Mesenchymal stem cell (in vitro differentiated cells and primary cell): ENCODE measurements around the gene NOM1.

Source experiments
- DNase-seq: peaks from one replicate; pipeline ENCODE4 v3.0.0-alpha.2; 2013
- H2AFZ ChIP-seq: one replicate; pipeline ENCODE4 v1.6.1; 2013; ENCODE audit warnings: low read depth, mild to moderate bottlenecking, control low read depth, inconsistent platforms, low read length, moderate library complexity
- H2AK5ac ChIP-seq: 2 replicates; pipeline ENCODE4 v1.6.1; 2013; ENCODE audit warnings: low read length, moderate library complexity, mild to moderate bottlenecking, inconsistent platforms; ENCODE audit not compliant: severe bottlenecking
- H2BK120ac ChIP-seq: one replicate; pipeline ENCODE4 v1.6.1; 2013; ENCODE audit warnings: low read depth, mild to moderate bottlenecking, inconsistent platforms, low read length, moderate library complexity
- H2BK12ac ChIP-seq, 2 experiments: one replicate each; pipeline ENCODE4 v1.6.1; 2013; ENCODE audit warnings: inconsistent platforms in 2 of 2, low read length in 2 of 2, mild to moderate bottlenecking in 2 of 2, moderate library complexity in 2 of 2, control low read depth in 1 of 2
- H2BK15ac ChIP-seq: one replicate; pipeline ENCODE4 v1.6.1; 2013; ENCODE audit warnings: mild to moderate bottlenecking, low read depth, inconsistent platforms; ENCODE audit not compliant: poor library complexity, severe bottlenecking
- H2BK5ac ChIP-seq: 2 replicates; pipeline ENCODE4 v1.6.1; 2013; ENCODE audit warnings: low read depth, mild to moderate bottlenecking, low read length, control low read depth, inconsistent platforms; ENCODE audit not compliant: poor library complexity, severe bottlenecking
- H3K14ac ChIP-seq, 2 experiments: one replicate each; pipeline ENCODE4 v1.6.1; 2013; ENCODE audit warnings: inconsistent platforms in 2 of 2, low read length in 2 of 2, control low read depth in 1 of 2, mild to moderate bottlenecking in 1 of 2, moderate library complexity in 1 of 2
- H3K18ac ChIP-seq, 2 experiments: one replicate each; pipeline ENCODE4 v1.6.1; 2013; ENCODE audit warnings: inconsistent platforms in 2 of 2, low read length in 2 of 2, control low read depth in 1 of 2, low read depth in 1 of 2, mild to moderate bottlenecking in 1 of 2
- H3K23ac ChIP-seq, 2 experiments: one replicate each; pipeline ENCODE4 v1.6.1; 2013; ENCODE audit warnings: inconsistent platforms in 2 of 2, low read length in 2 of 2, mild to moderate bottlenecking in 2 of 2, moderate library complexity in 2 of 2, control low read depth in 1 of 2
- H3K27ac ChIP-seq: 2 replicates; pipeline ENCODE4 v1.5.1; 2013; ENCODE audit warnings: mild to moderate bottlenecking, moderate library complexity, low read length, control low read depth, inconsistent platforms; ENCODE audit not compliant: poor library complexity, severe bottlenecking
- H3K27me3 ChIP-seq, 2 experiments: 2 replicates each; pipeline versions ENCODE4 v1.6.1 to v1.7.0; 2013; ENCODE audit warnings: low read length in 2 of 2, mild to moderate bottlenecking in 2 of 2, moderate library complexity in 2 of 2, control low read depth in 1 of 2, inconsistent platforms in 1 of 2; ENCODE audit not compliant: control insufficient read depth in 1 of 2, insufficient read depth in 1 of 2
- H3K36me3 ChIP-seq, 2 experiments: 2 replicates each; pipeline versions ENCODE4 v1.6.1 to v1.7.0; 2013; ENCODE audit warnings: low read length in 2 of 2, control low read depth in 1 of 2, inconsistent platforms in 1 of 2, low read depth in 1 of 2, mild to moderate bottlenecking in 1 of 2; ENCODE audit not compliant: insufficient read depth in 2 of 2, control insufficient read depth in 1 of 2
- H3K4ac ChIP-seq, 2 experiments: one replicate each; pipeline ENCODE4 v1.6.1; 2013; ENCODE audit warnings: inconsistent platforms in 2 of 2, low read length in 2 of 2, mild to moderate bottlenecking in 2 of 2, moderate library complexity in 2 of 2, control low read depth in 1 of 2, low read depth in 1 of 2
- H3K4me1 ChIP-seq: 2 replicates; pipeline ENCODE4 v1.6.1; 2013; ENCODE audit warnings: low read depth, low read length, control low read depth; ENCODE audit not compliant: control insufficient read depth, insufficient read depth
- H3K4me2 ChIP-seq: 2 replicates; pipeline ENCODE4 v1.6.1; 2013; ENCODE audit warnings: low read length, mild to moderate bottlenecking, inconsistent platforms; ENCODE audit not compliant: poor library complexity, severe bottlenecking
- H3K4me3 ChIP-seq, 2 experiments: 2 replicates each; pipeline versions ENCODE4 v1.5.1 to v1.7.0; 2013; ENCODE audit warnings: low read length in 2 of 2, mild to moderate bottlenecking in 2 of 2, control low read depth in 1 of 2, low read depth in 1 of 2; ENCODE audit not compliant: insufficient read depth in 1 of 2
- H3K79me1 ChIP-seq: replicated peaks from 2 replicates; pipeline ENCODE4 v1.6.1; 2013; ENCODE audit warnings: mild to moderate bottlenecking, control low read depth, low read length, inconsistent platforms; ENCODE audit not compliant: poor library complexity, severe bottlenecking
- H3K9ac ChIP-seq: 2 replicates; pipeline ENCODE4 v1.7.0; 2013; ENCODE audit warnings: mild to moderate bottlenecking, low read length, moderate library complexity
- H3K9me3 ChIP-seq: 2 replicates; pipeline ENCODE4 v1.7.0; 2013; ENCODE audit warnings: mild to moderate bottlenecking, low read length; ENCODE audit not compliant: control insufficient read depth
- H4K8ac ChIP-seq: one replicate; pipeline ENCODE4 v1.6.1; 2013; ENCODE audit warnings: inconsistent platforms, mild to moderate bottlenecking, low read length, moderate library complexity
- H4K91ac ChIP-seq: one replicate; pipeline ENCODE4 v1.6.1; 2013; ENCODE audit warnings: mild to moderate bottlenecking, low read length, inconsistent platforms
- WGBS: methylation state at CpG from one replicate; pipeline ENCODE4 v1.1.7; 2013; ENCODE audit warnings: mixed read lengths; 5-methylcytosine and 5-hydroxymethylcytosine counted together

NOM1 gene

DNA sequence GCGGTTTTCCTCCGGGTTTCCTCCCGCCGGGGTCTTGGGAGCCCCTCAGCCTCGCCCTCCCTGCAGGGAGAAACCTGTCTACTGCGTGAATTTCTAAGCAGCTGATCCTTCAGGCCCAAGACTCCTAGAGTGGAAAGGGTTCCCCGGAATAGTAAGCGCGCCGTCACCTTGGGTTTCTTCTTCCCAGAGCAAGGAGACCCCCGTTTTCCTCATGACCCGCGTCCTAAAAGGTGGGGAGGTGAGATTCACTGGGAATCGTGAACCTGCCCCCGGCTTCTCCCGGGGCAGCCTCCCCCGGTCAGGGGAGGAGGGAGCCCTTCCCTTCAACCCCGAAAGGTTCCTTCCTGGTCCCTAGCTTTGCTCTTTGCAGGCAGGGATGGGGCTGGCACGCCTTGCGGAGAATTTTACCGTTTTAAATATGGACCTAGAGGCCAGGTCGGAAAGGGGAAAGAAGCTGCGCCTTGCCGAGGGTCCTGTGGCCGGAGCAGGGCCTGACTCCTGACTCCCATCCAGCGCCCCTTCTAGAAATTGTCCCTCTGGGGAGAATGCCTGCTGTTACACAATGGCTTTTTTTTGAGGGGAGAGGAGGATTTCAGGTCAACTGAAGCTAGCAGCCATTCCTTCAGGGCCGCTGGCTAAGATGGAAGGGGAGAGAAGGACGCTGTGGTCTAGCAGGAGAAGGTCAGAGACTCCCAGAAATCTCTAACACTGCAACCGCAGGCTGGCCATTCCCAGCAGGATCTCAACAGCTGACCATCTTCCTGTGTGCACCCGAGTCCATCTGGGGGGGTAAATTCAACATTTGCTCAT is 72.6 kb downstream of the NOM1 start:
- H3K36me3 ChIP-seq: peaks cover 0 to 4% of the 10 kb centered on the region in 2 experiments
- H2BK12ac ChIP-seq: no peak overlapping the region
- no peak overlapping the region for H3K27ac ChIP-seq
- H2BK5ac ChIP-seq: no peak overlapping the region
- H2BK15ac ChIP-seq: no peak overlapping the region
- H3K4me2 ChIP-seq: no peak overlapping the region
- H2AFZ ChIP-seq: no peak overlapping the region
- DNase-seq: no peak
- H4K91ac ChIP-seq: no peak overlapping the region
- peak overlapping the region in 1 of 2 experiments; percentile 29 for H3K4me3 ChIP-seq
- WGBS: 4% methylated on average over 27 of the region's 30 CpGs
- H3K9me3 ChIP-seq: no peaks in the 10 kb centered on the region
- H3K18ac ChIP-seq: no peak overlapping the region
- H3K27me3 ChIP-seq: peaks cover 81 to 99% of the 10 kb centered on the region in 2 experiments
- H3K14ac ChIP-seq: no peak overlapping the region
- no peak overlapping the region for H2BK120ac ChIP-seq
- H2AK5ac ChIP-seq: no peak overlapping the region
- no peaks in the 10 kb centered on the region for H3K79me1 ChIP-seq
- peaks cover 26% of the 10 kb centered on the region for H3K4me1 ChIP-seq
- no peak overlapping the region for H4K8ac ChIP-seq
- H3K23ac ChIP-seq: no peak overlapping the region
- no peak overlapping the region for H3K9ac ChIP-seq
- no peak overlapping the region for H3K4ac ChIP-seq
